ENCODE data around the gene HEYL.

GRCh38 chr1:39635205-39635870 lies 4.1 kb downstream of the HEYL start:
- TF ChIP-seq CTCF (conservative IDR thresholded peaks at IDR 0.05) (no peak), EZH2 (IDR thresholded peaks at IDR 0.05; ENCODE audit: low read depth) (no peak)

All from PC-9 (cell line).